Measurements from ENCODE around the gene HAGH.

The HAGH gene

GRCh38 chr16:1831186-1832075 lies 4.8 kb upstream of the HAGH start:
- no peak for DNase-seq (ENCODE audit: low read depth, low spot score)

- DNase-seq (ENCODE audit: low read depth, low spot score), result no peak
Observed at GRCh38 chr16:1830213-1830612, 3.6 kb upstream of the HAGH start.

- no peak for DNase-seq (ENCODE audit: low read depth, low spot score)
Observed at GRCh38 chr16:1828645-1829410, 2.2 kb upstream of the HAGH start.

GRCh38 chr16:1825864-1826690 lies 548 bp downstream of the HAGH start:
- peak; percentile 26 for DNase-seq (ENCODE audit: low read depth, low spot score)

GRCh38 chr16:1825381-1825863 lies 1.2 kb downstream of the HAGH start:
- no peak for DNase-seq (ENCODE audit: low read depth, low spot score)

GRCh38 chr16:1823821-1824220 lies 2.8 kb downstream of the HAGH start:
- DNase-seq (ENCODE audit: low read depth, low spot score), result peak; percentile 63

- DNase-seq (ENCODE audit: low read depth, low spot score), result no peak
Observed at GRCh38 chr16:1822801-1823200, 3.8 kb downstream of the HAGH start.

- DNase-seq (ENCODE audit: low read depth, low spot score), result no peak
Observed at GRCh38 chr16:1821861-1822611, 4.6 kb downstream of the HAGH start.

- DNase-seq (ENCODE audit: low read depth, low spot score), result no peak
Observed at GRCh38 chr16:1820946-1821290, 5.7 kb downstream of the HAGH start.

- DNase-seq (ENCODE audit: low read depth, low spot score), result no peak
Observed at GRCh38 chr16:1820096-1820945, 6.3 kb downstream of the HAGH start.

GRCh38 chr16:1819611-1820010 lies 7.0 kb downstream of the HAGH start:
- DNase-seq (ENCODE audit: low read depth, low spot score), result no peak

GRCh38 chr16:1818873-1819525 lies 7.6 kb downstream of the HAGH start:
- DNase-seq (ENCODE audit: low read depth, low spot score), result no peak

- DNase-seq (ENCODE audit: low read depth, low spot score), result no peak
Observed at GRCh38 chr16:1818204-1818872, 8.3 kb downstream of the HAGH start.

GRCh38 chr16:1817716-1818115 lies 8.9 kb downstream of the HAGH start:
- no peak for DNase-seq (ENCODE audit: low read depth, low spot score)

GRCh38 chr16:1817276-1817589 lies 9.4 kb downstream of the HAGH start:
- DNase-seq (ENCODE audit: low read depth, low spot score), result no peak

- no peak for DNase-seq (ENCODE audit: low read depth, low spot score)
Observed at GRCh38 chr16:1816396-1817275, 10.0 kb downstream of the HAGH start.

- DNase-seq (ENCODE audit: low read depth, low spot score), result no peak
Observed at GRCh38 chr16:1815461-1815860, 11.2 kb downstream of the HAGH start.

GRCh38 chr16:1812732-1813163 lies 13.9 kb downstream of the HAGH start:
- peak; percentile 53 for DNase-seq (ENCODE audit: low read depth, low spot score)

Measured in ELF-1 (cell line).